Measurements from ENCODE around the gene NUDT22. TPM values are rescaled to one million over a fixed set of nuclear protein-coding genes. Genes with fewer than 3 reads are reported as not detected.

The NUDT22 gene
- total RNA-seq, 1 donor, result 39.0 TPM

- DNase-seq (ENCODE audit: low read depth), result no peak
- TF ChIP-seq, protein P1, sequence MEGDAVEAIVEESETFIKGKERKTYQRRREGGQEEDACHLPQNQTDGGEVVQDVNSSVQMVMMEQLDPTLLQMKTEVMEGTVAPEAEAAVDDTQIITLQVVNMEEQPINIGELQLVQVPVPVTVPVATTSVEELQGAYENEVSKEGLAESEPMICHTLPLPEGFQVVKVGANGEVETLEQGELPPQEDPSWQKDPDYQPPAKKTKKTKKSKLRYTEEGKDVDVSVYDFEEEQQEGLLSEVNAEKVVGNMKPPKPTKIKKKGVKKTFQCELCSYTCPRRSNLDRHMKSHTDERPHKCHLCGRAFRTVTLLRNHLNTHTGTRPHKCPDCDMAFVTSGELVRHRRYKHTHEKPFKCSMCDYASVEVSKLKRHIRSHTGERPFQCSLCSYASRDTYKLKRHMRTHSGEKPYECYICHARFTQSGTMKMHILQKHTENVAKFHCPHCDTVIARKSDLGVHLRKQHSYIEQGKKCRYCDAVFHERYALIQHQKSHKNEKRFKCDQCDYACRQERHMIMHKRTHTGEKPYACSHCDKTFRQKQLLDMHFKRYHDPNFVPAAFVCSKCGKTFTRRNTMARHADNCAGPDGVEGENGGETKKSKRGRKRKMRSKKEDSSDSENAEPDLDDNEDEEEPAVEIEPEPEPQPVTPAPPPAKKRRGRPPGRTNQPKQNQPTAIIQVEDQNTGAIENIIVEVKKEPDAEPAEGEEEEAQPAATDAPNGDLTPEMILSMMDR (IDR thresholded peaks at IDR 0.05; ENCODE audit: insufficient read depth, low read length), result no peak
These were observed 35.5 kb downstream of the NUDT22 start for GRCh38 chr11:64261556-64262080.

DNA sequence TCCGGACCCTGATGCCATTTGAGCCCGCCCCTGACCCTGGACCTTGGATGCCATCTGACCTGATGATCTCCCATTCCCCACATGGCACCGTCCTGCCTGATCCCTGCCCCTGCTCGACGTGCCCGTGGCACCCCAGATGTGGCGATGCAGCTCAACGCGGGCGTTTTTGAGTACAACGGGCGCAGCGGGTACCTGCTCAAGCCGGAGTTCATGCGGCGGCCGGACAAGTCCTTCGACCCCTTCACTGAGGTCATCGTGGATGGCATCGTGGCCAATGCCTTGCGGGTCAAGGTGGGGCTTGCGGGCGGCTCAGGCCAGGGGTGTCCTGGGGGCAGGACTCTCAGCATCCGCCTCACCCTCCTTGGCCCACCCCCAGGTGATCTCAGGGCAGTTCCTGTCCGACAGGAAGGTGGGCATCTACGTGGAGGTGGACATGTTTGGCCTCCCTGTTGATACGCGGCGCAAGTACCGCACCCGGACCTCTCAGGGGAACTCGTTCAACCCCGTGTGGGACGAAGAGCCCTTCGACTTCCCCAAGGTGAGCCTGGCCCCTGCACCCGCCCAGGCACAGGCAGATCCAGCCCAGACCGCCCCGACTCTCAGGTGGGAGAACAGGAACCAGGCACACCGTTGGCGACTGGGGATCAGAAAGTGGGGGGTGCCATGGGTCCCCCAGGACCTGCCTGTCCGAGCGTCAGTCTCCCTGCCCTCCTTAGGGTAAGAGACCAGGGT is 36.4 kb downstream of the NUDT22 start:
- TF ChIP-seq, protein P1 (IDR thresholded peaks at IDR 0.05; ENCODE audit: insufficient read depth, low read length), result no peak
- no peak for DNase-seq (ENCODE audit: low read depth)
- no peak overlapping the region for H3K4me3 ChIP-seq (ENCODE audit: low read depth, low read length)

More at GRCh38 chr11:64261556-64262080, 35.5 kb downstream of the NUDT22 start:
- no peak overlapping the region for H3K4me3 ChIP-seq (ENCODE audit: low read depth, low read length)

- TF ChIP-seq, protein P1 (IDR thresholded peaks at IDR 0.05; ENCODE audit: insufficient read depth, low read length), result no peak
- H3K4me3 ChIP-seq (ENCODE audit: low read depth, low read length), result no peak overlapping the region
- DNase-seq (ENCODE audit: low read depth), result no peak
These were observed 37.2 kb downstream of the NUDT22 start for GRCh38 chr11:64263021-64263946.

- no peak for DNase-seq (ENCODE audit: low read depth)
- TF ChIP-seq, protein P1 (IDR thresholded peaks at IDR 0.05; ENCODE audit: insufficient read depth, low read length), result no peak
- no peak overlapping the region for H3K4me3 ChIP-seq (ENCODE audit: low read depth, low read length)
These were observed 37.9 kb downstream of the NUDT22 start for GRCh38 chr11:64263947-64264317.

DNA sequence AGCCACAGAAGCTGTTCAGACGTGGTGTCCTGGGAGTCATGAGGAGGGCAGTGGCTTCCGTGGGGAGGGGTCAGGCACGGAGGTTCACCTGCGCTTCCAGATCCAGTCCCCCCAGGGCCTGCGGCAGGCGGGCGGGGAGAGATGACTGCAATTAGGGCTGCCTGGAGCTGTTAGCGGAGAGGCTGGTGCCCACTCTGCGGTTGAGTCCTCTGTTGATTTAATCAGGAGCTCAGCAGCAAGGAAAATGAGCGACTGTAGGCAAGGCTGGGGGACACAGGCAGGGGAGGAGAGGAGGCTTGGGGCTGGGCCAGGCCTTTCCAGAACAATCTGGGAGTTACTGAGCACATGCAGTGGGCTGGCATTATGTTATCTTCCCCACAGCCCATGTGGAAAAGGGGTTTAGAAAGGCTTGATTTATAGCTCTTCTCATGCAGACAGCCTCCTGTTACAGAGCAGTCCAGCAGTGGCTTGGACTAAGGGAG is 38.3 kb downstream of the NUDT22 start:
- no peak overlapping the region for H3K4me3 ChIP-seq (ENCODE audit: low read depth, low read length)
- TF ChIP-seq, protein P1 (IDR thresholded peaks at IDR 0.05; ENCODE audit: insufficient read depth, low read length), result no peak
- DNase-seq (ENCODE audit: low read depth), result no peak

DNA sequence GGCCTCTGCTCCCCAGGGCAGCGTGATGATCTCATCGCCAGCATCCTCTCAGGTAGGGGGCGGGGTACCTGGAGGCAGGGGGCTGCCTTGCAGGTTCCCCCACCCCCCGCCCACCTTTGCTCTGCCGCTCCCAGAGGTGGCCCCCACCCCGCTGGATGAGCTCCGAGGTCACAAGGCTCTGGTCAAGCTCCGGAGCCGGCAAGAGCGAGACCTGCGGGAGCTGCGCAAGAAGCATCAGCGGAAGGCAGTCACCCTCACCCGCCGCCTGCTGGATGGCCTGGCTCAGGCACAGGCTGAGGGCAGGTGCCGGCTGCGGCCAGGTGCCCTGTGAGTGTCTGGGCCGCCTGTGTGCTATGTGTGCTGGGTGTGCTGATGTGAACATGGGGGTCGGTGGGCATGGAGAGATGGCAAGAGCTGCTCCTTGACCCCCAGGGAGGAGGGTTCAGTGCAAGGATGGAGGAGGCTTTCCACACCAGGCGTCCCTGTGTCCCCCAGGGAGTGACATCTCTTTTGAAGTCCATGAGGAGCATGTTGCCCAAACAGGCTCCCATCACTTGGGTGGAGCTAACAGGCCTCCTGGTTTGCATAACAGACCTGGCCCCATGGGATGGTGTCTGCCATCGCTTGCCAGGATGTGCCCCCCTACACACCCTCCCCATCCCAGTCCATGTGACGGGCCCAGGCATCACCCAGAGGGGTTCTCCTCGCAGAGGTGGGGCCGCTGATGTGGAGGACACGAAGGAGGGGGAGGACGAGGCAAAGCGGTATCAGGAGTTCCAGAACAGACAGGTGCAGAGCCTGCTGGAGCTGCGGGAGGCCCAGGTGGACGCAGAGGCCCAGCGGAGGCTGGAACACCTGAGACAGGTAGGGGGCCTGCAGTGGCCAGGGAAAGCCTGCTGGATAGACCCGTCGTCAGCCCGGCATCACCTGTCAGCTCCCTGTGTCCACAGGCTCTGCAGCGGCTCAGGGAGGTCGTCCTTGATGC is 39.4 kb downstream of the NUDT22 start:
- DNase-seq (ENCODE audit: low read depth), result no peak
- H3K4me3 ChIP-seq (ENCODE audit: low read depth, low read length), result no peak overlapping the region
- TF ChIP-seq, protein P1 (IDR thresholded peaks at IDR 0.05; ENCODE audit: insufficient read depth, low read length), result no peak
